C4-2B (cell line): ENCODE results near the gene CBARP.

Experiments used
- CTCF ChIP-seq: fragments of 450-650 bp; conservative IDR thresholded peaks from 2 replicates; pipeline ENCODE4 v1.5.1; 2017; ENCODE audit warnings: mild to moderate bottlenecking
- ZFX ChIP-seq: fragments of 450-650 bp; IDR thresholded peaks from 2 replicates; pipeline ENCODE4 v1.6.1; 2017

DNA sequence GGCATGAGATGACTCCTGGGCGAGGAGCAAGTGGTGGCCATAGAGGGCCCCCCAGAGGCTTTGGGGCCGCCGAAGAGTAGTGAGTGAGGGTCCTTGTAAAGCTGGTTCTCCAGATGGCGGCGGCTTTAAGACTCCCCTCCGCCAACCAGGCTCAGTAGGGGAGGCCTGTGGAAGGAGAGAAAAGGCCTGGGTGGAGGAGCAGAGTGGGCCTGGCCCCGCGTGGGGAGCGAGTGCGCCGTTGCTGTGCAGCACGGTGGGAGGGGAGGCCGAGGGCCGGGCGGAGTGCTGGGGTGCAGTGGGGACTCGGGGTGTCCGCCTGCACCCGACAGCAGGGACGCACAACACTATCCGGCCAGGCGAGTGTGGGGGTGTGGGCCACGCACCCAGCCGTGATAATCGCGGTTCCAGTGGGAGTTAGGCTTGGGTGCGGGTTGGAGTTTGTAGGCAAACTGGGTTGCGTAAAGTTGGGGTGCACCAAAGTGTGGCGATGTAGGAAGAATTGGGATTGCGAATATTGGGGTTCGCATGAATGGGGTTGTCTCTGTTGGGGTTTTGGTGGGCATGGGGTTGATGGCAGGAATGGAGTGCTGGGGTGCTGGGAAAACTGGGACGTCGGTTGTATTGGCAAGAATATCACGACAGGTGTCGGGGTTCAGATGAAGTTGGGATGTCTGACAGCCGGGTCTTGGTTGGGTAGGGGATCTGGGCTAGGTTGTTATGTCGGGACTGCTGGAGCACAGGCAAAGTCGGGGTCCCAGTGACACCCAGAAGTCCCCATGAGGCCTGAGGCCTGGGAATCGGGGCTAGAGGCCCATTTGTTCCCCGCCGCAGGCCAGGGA lies 30.6 kb upstream of the CBARP start:
- TF ChIP-seq ZFX (no peak), CTCF (no peak)
